Brain pericyte (primary cell): ENCODE results near the gene UNC5A.

Source experiments
- DNase-seq: peaks from one replicate; pipeline ENCODE4 v3.0.0-alpha.2; 2012; ENCODE audit warnings: low read depth, low spot score

The UNC5A gene

GRCh38 chr5:176878906-176879662 is 68.7 kb downstream of the UNC5A start:
- no peak for DNase-seq

GRCh38 chr5:176879663-176880361 is 69.5 kb downstream of the UNC5A start:
- DNase-seq, result no peak

DNA sequence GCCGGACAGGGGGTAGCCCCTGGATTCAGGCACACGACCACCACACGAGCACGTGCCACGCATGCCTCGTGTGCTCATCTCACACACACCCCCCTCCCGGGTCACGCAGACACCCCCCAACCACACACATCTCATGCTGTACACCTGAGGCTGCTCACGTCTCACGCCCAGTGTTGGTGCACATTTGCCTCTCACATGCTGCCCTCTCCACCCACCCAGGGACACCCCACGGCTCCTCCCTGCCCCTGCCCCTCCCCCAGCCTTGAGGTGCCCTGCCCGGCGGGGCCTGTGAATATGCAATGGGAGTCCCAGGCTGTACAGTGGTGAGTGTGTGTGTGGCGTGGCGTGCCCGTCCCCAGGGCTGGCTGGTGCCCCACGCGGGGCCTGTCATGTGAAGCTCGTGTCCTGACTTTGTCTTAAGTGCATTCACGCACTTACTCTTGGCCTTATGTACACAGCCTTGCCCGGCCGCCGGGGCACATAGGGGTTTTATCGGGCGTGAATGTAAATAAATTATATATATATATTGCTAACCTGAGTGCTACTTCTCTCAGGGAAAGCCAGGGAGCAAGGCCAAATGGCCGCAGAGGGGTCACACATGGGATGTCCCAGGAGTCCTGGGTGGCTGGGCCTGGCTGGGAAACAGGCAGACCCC is 70.1 kb downstream of the UNC5A start:
- no peak for DNase-seq

DNA sequence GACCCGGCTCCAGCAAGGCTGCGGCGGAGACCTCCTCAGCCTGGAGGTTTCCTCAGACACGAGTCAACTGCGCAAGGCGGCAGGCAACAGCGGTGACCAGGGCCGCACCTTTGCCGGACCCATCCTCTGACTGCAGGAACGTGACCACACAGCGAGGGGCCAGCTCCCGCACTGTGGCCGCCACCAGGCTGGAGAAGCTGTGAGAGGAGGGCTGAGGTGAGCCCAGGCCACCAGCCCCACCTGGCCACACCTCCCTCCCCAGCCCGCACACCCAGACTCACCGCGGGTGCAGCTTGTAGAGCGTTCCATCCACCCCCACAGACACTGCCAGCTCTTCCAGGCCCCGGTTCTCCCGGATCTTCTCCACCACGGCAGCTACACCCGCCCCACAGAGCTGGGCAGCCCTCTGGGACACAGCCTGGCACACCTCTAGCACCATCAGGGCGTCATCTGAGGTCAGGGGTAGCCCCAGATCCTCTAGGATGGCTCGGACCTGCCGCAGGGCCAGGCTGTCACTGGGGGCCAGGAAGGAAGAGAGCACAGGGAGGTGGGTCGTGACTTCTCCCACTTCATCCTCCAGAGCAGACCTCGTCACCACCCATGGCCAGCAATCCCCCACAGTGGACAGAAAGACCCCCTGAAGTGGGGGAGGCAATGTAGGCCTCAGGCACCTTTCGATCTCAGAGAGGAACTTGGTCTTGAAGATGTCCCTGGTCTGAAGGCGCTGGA is 70.8 kb downstream of the UNC5A start:
- DNase-seq, result no peak

DNA sequence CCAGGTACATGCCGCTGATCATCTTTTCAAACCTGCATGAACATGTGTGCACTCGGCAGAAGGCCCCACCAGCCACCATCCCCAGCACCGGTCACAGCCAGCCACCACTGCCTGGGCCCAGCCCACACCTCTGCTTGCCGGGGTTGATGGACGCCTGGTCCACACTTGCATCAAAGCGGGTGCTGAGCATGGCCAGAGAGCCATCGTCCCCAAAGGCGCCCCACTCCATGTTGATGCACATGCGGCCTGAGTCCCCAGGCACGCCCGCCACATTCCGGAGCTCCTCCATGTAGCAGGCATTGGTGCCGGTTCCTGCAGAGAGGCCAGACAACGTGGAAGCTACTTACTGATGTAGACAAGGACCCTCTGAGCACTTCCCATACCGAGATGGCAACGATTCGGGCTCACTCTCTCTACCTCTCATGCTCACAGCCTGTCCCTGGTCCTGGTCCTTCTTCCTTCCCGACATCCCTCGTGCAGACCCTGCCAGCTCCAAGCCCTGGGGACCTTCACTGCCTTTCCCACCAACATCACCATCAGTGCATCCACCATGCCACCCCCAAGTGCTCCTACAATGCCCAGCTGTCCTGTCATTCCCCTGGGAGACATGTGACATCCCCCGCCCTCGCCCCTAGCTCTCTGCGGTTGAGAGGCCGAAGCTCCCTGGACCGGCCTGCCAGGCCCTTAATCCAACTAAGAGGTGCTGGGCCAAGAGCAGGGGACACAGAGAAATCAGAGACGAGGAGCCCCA is 71.6 kb downstream of the UNC5A start:
- no peak for DNase-seq

- no peak for DNase-seq
Observed at GRCh38 chr5:176882567-176882903, 72.2 kb downstream of the UNC5A start.

- DNase-seq, result no peak
Observed at GRCh38 chr5:176883700-176884570, 73.6 kb downstream of the UNC5A start.

GRCh38 chr5:176884571-176884890 is 74.2 kb downstream of the UNC5A start:
- DNase-seq, result no peak

DNA sequence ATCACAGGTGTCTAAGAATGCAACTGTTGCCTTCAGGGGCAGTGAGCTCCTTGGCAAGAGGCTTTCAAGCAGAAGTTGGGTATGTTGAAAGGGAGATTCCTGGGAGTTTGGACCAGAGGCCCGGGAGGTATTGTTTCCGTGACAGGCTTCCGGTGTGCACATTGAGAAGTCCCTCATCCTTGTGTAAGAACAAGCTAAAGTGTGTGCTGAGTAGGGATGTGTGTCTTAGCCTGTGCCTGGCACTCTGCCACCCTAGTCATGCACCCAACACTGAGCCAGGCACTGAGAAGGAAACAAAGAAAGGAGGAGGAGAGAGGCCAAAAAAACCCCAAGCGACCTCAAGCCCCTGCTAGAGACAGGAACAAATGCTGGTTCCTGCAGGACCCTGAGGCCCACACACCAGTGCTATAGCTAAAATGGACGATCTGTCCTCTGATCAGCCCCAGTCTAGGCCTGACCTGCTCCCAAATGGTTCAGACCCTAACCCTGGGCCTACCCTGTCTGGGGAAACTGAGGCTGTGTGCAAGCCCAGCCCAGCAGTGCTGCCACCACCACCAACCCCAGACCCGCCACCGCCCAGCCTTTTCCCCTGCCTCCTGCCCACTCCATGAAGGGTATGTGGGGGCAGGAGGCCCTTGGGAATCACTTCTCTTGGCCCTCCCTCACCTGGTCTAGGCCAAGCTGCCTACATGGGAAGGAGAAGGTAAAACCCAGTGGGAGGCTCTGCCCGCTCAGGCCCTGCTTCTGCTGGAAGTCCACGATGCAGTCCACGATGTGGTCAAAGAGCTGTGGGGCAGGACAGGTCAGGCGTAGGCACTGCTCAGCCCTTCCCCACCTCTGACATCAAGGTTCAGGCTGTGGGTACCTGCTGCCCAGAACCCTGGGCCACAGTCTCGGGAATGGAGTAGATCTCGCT is 76.2 kb downstream of the UNC5A start:
- no peak for DNase-seq

DNA sequence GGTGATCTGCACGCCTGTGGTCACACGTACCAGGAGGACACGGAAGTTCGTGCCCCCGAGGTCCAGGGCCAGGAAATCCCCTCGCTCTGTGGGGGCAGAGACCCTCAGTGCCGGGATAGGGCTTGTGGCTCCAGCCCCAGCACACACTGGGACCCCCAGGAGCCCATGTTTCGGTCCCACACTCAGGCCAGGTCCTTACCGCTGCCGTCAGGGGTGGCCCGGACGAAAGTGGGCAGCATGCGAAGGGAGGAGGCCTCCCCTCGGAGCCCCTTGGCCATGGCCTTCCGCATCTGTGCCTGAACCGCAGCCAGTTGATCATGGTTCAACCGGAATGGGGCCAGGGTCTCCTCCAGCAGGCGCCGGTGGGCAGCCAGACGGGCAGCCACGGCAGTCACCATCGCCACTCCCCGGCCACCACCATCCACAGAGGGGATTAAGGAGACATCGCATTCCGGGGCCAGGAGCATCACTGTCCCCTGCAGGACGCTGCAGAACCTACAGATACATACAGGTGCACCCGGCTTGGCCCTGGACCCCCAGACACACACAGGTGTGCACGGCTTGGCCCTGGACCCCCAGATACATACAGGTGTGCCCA is 77.0 kb downstream of the UNC5A start:
- DNase-seq, result no peak

GRCh38 chr5:176888016-176888864 is 77.9 kb downstream of the UNC5A start:
- no peak for DNase-seq

DNA sequence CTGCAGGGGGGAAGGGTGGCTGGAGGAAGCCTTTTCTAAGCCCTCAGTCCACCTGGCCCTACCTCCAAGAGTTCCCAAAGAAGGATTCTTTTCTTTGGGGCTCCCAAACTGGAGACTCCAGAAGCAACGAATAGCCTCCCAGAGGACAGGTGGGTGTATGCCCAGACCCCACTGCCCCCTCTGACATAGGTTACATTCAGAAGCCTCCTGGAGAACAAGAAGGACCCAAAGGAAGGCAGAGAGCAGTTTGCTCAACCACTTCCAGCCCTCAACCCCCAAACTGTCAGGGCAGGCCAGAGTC is 78.5 kb downstream of the UNC5A start:
- no peak for DNase-seq

DNA sequence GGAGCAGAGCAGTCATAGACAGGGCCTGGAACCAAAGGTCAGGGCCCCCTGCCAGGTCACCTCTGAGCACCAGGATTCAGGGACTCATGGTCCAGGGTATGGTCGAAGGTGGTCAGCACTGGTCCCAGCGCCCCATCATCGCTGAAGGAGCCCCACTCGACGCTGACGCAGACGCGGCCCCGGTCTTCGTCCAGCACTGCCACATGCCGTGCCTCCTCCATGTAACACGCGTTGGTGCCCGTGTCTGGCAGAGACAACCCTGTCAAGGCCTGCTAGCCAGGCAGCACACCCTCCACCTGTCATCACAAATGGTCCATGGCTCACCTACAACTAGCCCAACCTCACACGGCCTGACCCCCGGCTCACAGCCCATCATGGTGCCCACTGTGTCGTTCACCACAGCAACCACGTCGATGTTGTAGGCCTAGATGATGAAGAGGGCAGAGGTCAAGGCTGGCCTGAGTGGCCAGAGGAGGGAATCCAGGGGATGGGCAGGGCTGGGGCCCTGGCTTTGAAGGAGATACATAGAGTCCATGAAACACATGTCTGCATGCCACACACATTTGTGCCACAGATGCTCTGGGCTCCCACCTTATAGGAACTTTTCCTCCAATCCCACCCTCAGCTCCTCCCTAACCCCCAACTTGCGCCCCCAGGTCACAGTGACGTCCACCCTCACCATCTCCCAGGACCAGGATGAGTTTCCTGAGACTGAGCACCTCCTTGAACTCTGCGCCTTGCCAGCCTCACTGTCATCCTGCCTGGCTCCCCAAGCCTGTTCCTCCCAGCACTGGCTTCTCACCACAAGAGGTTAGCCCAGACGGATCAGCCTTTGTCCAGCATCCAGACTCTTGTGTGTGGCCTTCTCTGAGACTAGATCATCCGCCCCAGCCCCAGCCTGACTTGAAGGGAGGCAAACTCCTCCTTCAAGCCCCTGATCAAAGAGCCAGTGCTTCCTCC is 79.2 kb downstream of the UNC5A start:
- no peak for DNase-seq

GRCh38 chr5:176890455-176891330 is 80.3 kb downstream of the UNC5A start:
- no peak for DNase-seq

DNA sequence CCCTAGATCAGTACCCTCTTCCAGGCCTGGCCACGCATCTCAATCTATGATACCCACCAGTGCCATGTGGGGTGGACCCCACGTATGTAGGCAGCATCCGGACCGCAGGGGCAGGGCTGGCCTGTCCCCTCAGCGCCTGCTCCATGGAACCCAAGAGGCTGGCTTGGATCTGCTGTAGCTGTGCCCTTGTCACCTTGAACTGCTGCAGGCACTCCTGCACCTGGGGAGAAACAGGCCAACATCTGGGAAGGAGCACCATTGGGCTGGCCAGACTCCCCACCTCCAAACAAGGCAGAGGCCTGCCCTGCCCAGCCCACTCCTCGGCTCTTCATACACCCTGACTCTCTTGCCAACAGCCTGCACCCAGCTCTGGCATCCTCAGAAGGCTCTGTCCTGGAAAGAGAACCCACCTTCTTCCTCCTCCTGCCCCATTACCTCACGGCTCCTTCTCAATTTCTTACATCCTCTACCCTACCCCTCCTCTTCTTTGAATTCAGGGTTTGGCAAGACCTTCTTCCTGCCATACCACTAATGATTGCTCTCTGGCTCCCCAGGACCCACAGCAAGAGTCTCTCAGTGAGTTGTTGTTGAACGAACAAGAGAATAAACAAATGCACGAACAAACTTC is 81.1 kb downstream of the UNC5A start:
- DNase-seq, result no peak

GRCh38 chr5:176892663-176893062 is 82.3 kb downstream of the UNC5A start:
- no peak for DNase-seq
